Measurements from ENCODE around the gene PAK5.

The PAK5 gene

DNA sequence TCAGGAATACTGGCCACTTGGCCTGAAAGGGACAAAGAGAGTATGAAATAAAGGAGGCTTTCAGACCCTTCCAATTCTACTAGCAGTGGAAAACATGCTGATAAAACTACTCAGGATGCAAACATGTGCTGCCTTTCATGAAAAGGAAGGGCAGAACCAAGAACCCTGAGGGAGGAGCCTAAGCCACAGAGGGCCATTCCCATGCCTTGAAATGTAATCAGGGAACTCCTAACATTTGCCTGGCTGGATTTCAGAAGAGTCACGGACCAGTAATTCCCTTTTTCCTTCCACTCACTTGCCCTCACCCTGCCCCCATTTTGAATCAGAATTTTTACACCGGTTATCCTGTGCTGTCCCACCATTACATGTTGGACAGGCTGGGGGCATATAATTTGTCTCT is 208.3 kb downstream of the PAK5 start:
- DNase-seq (ENCODE audit: insufficient read length, low spot score) (no peak), FAIRE-seq (no peak)
- TF ChIP-seq, protein P1, sequence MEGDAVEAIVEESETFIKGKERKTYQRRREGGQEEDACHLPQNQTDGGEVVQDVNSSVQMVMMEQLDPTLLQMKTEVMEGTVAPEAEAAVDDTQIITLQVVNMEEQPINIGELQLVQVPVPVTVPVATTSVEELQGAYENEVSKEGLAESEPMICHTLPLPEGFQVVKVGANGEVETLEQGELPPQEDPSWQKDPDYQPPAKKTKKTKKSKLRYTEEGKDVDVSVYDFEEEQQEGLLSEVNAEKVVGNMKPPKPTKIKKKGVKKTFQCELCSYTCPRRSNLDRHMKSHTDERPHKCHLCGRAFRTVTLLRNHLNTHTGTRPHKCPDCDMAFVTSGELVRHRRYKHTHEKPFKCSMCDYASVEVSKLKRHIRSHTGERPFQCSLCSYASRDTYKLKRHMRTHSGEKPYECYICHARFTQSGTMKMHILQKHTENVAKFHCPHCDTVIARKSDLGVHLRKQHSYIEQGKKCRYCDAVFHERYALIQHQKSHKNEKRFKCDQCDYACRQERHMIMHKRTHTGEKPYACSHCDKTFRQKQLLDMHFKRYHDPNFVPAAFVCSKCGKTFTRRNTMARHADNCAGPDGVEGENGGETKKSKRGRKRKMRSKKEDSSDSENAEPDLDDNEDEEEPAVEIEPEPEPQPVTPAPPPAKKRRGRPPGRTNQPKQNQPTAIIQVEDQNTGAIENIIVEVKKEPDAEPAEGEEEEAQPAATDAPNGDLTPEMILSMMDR (IDR thresholded peaks at IDR 0.05; ENCODE audit: insufficient read depth, missing control alignments), result no peak

DNA sequence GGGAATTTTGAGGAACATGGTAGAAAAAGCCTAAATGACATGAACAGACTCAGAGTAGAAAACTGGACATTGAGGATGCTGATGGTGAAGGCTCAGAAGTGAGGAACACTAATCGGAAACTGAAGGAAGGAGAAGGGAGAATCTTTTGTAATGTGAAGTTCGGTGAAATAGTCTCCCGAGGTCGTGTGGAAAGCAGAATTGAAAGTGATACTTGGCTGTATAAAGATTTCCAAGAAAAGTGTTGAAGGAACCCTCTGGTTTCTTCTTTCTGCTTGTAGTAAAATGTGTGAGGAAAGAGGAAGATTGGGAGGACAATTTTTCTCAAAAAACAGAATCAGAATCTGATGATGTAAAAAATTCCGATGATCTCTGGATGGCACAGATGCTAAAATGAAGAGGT is 209.0 kb downstream of the PAK5 start:
- FAIRE-seq (no peak), DNase-seq (ENCODE audit: insufficient read length, low spot score) (no peak)
- TF ChIP-seq, protein P1 (IDR thresholded peaks at IDR 0.05; ENCODE audit: insufficient read depth, missing control alignments), result no peak

DNA sequence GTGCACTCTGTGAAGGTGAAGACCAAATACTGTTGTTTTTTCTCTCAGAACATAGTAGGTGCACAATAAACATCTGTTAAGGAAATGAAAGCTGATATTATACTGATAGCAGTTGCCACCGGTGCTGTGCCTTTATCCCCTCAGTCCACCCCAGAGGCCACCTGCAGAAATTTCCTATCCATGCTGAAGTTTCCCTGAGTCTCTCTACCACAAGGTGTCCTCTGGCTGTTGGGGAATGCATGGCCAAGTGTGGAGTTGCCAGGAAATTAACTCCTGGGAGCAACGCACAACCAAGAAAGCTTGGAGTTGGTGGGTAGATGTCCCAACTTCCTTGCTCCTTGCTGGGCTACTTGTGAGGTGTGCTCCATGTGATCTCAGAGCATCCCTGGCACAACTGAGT is 210.3 kb downstream of the PAK5 start:
- TF ChIP-seq, protein P1 (IDR thresholded peaks at IDR 0.05; ENCODE audit: insufficient read depth, missing control alignments), result no peak
- FAIRE-seq, result no peak
- DNase-seq (ENCODE audit: insufficient read length, low spot score), result no peak

DNA sequence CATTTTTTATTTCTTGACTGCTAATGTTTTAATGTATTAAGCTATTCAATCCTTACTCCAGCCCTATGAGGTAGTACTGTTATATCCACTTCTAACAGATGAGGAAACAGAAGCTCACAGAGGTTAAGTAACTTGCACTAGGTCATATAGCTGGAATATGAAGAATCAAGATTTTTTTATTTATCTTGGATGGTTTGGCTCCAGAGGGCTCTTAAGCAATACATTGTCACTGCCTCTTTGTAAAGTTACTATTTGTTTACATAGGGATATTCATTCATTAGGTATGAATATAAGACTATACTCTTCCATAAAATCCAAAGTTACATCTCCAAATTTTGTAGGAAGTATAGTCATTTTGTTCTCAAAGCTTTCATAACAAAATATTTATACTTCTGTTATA is 210.7 kb downstream of the PAK5 start:
- TF ChIP-seq, protein P1 (IDR thresholded peaks at IDR 0.05; ENCODE audit: insufficient read depth, missing control alignments), result no peak
- FAIRE-seq, result no peak
- no peak for DNase-seq (ENCODE audit: insufficient read length, low spot score)

DNA sequence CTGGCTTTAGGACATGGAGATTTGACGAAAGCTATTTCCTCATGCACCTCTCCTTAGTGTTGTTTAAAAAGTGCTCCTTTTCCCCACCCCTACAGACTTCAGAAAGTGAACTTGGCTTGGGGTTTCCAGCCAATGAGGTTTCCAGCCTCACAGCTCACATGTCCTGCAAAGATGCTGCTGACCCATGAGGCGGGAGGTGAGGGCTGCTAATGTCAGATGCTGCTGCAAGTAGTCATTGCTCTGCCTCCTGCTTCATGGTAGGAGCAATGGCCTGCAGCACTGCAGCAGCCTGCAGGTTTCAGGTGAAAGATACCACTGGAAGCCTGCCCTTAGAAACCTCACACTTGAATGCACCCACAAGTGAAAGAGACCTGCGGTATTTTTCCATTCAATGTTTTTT is 211.7 kb downstream of the PAK5 start:
- TF ChIP-seq, protein P1 (IDR thresholded peaks at IDR 0.05; ENCODE audit: insufficient read depth, missing control alignments), result no peak
- DNase-seq (ENCODE audit: insufficient read length, low spot score) (no peak), FAIRE-seq (no peak)

DNA sequence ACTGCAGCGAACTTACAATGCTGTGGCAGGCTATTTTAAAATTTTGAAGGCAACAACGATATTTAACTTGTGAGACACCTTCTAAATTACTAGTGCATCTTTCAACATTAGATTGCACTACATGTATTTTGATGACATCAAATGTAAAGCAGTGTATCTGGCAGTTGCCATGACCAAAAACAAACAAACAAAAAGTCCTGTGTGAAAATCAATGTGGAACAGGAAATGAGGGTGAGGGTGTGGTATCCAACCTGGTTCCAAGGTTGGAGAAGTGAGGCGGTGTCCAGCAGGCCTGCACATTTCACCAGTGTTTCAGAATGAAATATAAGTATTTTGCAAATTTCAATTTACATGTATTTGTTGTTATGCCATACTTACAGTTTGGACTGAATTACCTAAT is 212.5 kb downstream of the PAK5 start:
- no peak for DNase-seq (ENCODE audit: insufficient read length, low spot score)

DNA sequence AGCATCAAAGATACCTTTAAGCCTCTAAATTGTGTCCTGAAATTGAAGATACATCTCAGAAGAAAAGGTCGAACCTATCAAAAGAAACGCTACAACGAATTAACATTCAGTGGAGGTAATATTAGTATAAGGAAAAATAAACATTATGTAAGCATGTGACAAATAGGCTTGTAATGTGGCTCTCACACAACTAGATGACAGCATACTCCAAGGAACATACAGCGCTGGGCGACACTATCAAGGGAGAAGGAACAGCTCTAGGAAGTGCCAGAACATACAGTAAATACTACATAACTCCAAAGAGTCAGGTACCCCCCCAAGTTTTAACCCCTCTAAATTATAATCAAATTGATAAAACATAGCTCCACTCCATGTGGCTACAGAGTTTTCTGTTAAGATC is 220.9 kb downstream of the PAK5 start:
- TF ChIP-seq, protein P1 (IDR thresholded peaks at IDR 0.05; ENCODE audit: insufficient read depth, missing control alignments), result peak; percentile 85
- DNase-seq (ENCODE audit: insufficient read length, low spot score), result no peak
- FAIRE-seq, result no peak

More for the DNA sequence above, 212.5 kb downstream of the PAK5 start:
- TF ChIP-seq, protein P1 (IDR thresholded peaks at IDR 0.05; ENCODE audit: insufficient read depth, missing control alignments), result no peak
- no peak for FAIRE-seq
